GM18951 (cell line): Measurements from ENCODE around the gene LRRC37A.
"Not testable (repeated sequence)": the region's sequence is repeated elsewhere in the genome, so short reads cannot be mapped to it uniquely, and the experiment has no call there.

ENCODE experiments used
- POLR2A ChIP-seq: IDR thresholded peaks from 4 replicates; pipeline ENCODE4 v1.6.1; 2011; ENCODE audit warnings: mild to moderate bottlenecking; ENCODE audit not compliant: insufficient read length, insufficient read depth; ENCODE audit errors: extremely low read depth
- in situ Hi-C: fragments of 300-500 bp; cut with MboI; formaldehyde crosslinking; loops from one replicate; pipeline ENCODE4 v1.12.0; 2022; ENCODE audit warnings: low sequenced_read_pairs, mixed read lengths, inconsistent platforms; ENCODE audit not compliant: unreplicated experiment

LRRC37A gene

DNA sequence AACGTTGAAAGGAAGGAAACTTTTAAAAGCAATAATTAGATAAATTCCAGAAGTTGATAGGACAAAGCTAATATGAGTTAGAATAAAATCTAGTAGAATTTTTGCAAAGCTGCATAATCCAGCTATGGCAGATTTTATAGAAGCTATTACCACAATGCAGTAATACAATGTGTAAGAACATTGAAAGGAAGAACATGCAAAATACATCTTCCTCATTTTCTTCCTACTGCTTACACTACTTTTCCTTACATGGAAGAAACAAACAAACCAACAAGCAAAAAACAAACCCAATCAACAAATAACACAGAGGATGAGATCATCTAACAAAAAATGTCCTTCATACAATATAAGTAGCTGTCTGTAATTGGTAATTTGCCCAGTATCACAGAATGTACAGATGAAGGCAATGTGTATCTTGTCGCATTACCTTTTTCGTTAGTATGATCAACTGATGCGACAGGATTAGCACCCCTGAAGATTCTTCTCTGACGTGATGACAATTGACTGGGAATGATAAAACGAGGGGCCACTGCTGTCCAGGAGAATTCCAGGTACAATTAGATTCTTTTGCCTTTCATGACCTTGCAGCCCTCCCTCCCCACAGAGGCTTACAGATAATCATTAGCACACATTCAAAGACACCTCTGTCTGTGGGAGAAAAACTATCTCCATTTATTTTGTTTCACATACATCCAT, 21.2 kb upstream of the LRRC37A start:
- in situ Hi-C loops = loop anchor here (25.0 kb wide), 1 partner anchor 89 kb away; the partner anchor contains the start of gene ARL17B

DNA sequence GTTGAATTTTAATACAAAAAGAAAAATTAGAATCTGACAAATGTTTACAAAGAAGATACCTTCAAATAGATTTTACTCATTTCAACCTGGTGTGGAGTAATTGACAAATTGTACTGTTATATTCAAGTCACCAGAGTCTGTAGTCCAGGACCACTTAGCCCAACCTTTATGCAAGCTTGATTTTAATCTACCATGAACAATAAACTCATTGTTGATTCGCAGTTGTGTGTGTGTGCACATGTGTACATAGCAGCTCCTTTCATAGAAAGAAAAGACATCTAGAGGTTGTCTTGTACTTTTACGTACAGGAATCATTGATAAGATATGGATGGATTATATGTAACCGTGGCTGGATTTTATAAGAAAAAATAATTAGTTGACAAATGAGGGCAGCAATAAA, 20.7 kb upstream of the LRRC37A start:
- in situ Hi-C loops = loop anchor here (25.0 kb wide), 1 partner anchor 88 kb away; the partner anchor contains the start of gene ARL17B
- TF ChIP-seq POLR2A = no peak

More for the DNA sequence above, 21.2 kb upstream of the LRRC37A start:
- TF ChIP-seq POLR2A = no peak

DNA sequence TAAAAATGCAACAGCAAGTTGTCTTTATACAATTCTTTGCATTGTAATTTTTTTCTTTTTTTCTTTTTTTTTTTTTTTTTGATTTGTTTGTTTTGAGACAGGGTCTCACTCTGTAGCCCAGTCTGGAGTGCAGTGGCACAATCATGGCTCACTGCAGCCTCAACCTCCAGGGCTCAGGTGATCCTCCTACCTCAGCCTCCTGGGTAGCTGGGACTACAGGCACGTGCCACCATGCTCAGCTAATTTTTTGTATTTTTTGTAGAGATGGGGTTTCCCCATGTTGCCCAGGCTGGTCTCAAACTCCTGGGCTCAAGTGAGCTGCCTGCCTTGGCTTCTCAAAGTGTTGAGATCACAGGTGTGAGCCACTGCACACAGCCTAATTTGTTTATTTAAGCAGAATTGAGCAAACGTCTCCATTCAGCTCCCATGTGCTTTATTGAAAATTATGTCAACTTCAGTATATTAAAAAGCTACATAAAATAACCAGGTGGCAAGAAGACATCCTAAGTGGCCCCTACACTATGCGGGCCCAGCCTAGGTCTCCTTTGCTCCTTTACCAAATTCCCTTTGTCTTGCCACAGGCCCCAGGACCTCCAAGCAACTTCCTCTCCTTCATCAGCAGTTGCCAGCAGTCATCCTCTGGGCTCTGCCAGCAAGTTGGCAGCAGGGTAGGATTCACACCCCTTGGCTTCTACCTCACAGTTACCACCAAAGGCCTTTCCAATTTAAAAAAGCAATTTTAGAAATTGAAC, 18.0 kb upstream of the LRRC37A start:
- in situ Hi-C loops = not testable (repeated sequence)

DNA sequence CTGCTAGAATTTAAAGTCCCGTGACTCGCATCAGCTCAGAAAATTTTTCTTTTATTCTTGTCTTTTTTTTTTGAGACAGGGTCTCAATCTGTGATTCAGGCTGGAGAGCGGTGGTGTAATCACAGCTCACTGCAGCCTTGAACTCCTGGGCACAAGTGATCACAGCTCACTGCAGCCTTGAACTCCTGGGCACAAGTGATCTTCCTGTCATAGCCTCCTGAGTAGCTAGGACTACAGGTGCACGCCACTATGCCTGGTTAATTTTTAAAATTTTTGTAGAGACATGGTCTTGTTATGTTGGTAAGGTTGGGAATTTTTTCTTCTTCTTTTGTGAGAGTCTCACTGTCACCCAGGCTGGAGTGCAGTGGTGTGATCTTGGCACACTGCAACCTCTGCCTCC, 13.6 kb upstream of the LRRC37A start:
- in situ Hi-C loops = not testable (repeated sequence)

DNA sequence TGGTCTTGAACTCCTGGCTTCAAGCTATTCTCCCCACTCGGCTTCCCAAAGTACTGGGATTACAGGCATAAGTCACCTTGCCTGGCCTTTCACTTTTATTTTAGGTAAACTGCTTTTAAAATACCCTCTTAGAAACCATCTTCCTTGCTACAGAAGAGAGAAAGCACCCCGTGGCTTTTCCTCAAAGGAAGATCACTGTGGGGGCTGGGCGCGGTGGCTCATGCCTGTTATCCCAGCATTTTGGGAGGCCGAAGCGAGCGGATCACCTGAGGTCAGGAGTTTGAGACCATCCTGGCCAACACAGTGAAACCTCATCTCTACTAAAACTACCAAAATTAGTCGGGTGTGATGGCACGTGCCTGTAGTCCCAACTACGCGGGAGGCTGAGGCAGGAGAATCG, 12.3 kb upstream of the LRRC37A start:
- in situ Hi-C loops = not testable (repeated sequence)

DNA sequence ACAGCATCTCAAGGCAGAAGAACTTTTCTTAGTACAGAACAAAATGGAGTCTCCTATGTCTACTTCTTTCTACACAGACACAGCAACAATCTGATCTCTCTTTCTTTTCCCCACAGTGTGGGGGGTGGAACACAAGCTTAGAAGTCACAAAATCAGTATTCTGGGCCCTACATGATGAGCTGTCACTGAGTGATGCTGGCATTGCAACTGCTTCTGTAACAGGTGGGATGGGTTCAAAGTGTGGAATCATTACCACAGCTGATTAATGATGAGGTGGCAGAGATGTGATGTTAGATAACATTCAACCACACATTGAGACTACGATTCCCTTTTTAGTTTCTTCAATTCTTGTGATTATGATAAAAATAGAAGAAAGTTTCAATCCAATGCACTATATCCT, 10.5 kb upstream of the LRRC37A start:
- in situ Hi-C loops = not testable (repeated sequence)

DNA sequence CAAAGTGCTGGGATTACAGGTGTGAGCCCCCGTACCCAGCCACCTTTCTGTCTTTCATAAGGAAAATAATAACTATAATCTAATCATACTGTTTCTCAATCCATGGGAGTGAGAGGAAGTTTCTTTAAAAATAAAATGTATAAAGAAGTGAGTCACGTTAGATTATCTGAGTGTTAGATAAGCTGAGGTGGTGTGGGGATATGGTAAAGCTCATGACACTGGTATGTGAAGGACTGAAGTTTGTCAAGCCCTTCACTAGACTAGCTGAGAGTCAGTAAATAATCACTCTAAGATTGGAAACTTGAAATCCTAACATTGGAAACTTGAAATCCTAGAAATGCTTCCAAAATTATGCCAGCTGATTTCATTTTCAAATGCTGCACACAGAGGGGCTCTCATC, 9.4 kb upstream of the LRRC37A start:
- in situ Hi-C loops = not testable (repeated sequence)

DNA sequence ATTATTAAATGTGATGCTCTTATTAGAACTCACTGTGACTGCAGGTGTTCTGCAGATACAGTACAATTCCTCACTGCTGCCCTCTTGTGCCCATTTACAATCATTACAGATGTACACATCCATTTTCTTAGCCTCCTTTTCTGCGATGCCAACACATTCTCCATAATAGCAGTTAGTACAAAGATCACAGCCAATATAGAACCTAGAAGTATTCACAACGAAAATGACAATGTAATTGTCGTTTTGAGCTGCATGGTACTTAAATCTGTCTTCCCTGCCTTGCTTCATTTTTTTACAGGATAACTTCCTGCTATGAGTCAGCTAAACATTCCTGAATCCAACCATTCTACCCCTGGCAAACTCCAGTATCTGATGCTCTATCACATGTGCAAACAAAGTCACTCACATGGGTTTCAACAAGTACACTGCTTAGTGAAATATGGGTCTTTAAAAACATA, 8.1 kb upstream of the LRRC37A start:
- in situ Hi-C loops = not testable (repeated sequence)

DNA sequence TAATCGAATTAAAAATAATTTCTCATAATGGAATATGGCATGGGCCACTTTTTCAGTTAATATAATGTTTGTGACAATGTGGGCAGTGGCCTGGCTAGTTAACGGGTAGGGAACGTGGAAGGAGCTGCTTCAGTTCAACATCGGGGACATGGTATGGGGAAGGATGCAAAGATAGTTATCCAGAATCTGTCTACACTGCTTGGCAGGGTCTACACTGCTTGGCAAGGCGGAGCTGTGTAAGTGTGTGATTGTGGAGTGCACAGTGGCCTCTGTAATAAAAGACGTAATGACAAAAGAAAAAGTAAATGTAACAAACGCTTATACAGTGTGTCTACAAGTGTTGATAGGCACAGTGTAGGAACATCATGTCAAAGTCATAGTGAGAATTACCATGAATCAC, 7.3 kb upstream of the LRRC37A start:
- in situ Hi-C loops = not testable (repeated sequence)

DNA sequence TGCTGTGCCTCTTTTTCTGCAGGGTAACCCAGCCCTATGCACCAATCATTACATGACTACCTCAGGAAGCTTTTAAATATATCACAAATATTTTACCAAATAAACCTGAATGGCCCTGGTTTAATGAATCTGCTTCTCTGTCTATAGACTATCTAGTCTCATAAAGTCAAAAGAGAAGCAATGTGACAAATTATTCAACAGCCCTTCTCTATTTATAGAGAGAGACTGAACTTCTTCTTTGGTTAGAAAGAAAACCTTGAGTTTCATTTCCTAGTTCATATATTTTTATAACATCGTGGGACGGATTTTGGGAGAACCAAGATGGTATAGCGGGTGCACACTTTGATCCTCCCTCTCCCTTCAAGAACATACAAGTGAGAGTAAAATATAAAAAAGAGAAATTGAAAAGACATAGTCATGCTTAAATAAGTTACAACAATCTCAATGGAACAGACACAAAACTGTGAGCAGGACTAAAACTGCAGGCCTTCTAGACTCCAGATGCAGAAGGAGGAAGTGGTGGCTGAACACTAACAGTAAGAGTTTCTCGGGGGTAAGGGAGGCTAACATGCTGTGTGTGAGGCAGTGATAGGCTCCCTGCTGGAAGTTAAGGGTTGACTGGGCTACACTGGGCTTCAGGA, 3.9 kb upstream of the LRRC37A start:
- in situ Hi-C loops = not testable (repeated sequence)

DNA sequence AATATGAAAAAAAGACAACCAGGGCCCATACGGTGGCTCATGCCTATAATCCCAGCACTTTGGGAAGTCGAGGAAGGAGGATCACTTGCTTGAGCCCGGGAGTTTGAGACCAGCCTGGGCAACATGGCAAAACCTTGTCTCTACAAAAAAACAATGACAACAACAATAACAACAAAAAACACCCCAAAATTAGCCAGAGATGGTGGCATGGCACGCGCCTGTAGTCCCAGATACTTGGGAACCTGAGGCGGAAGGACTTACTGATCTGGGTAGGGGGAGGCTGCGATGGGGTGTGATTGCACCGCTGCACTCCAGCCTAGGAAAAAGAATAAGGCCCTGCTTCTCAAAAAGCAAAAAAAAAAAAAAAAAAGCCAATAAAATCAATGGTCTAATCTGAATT, 3.3 kb upstream of the LRRC37A start:
- in situ Hi-C loops = not testable (repeated sequence)

DNA sequence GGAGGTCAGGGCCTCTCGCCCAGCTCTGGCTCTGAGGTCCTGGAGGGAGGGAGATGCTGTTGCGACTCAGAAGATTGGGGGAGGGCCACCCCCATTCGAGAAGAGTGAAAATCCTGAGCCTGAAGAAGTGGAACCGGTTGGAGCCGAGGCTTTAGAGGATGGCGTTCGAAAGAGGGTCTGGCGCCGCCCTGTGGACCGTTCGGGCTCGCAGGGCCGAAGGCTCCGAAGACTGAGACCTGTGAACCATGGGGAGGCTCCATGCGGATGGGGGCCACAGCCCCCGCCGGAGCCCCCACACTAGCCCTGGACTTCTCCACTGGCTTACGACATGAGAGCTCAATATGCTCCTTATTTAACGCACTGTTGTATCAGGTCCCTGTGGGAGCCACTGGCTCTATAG, 46.3 kb downstream of the LRRC37A start:
- in situ Hi-C loops = not testable (repeated sequence)

DNA sequence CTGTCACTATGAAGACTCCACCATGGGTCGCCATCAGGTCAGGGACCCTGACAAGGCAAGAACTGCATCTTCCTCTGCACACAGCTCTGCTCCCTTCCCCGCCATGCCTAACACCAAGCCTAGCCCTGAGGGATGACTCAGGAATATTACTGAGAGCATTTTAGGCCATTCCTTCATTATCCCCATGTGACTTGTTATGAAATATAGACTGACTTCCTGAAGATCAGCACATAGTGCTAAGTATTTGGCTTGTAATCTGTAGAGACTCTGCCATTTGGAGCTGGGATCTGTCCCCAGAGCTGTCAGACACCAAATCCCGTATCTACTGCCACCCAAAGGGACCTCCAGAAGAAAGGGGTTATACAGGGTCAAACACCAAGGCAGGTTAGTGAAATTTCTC, 47.2 kb downstream of the LRRC37A start:
- in situ Hi-C loops = not testable (repeated sequence)

DNA sequence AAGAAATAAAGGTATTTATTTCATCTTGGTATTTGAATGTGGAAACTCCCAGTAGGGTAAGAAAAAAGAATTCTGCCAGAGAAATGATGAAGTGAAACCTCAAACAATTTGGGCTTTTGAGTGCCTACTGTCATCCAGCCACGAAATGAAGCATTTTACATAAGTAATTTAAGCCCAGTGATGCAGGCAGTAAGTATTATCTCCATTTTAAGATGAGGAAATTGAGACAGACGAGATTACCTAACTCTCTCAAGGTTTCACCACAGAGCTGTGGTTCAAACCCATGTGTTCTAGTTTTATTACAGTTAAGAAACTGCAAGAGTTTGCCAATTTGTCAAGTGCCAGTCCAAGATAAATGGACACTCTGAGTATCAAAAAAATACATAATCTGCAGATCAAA, 53.4 kb downstream of the LRRC37A start:
- in situ Hi-C loops = not testable (repeated sequence)

DNA sequence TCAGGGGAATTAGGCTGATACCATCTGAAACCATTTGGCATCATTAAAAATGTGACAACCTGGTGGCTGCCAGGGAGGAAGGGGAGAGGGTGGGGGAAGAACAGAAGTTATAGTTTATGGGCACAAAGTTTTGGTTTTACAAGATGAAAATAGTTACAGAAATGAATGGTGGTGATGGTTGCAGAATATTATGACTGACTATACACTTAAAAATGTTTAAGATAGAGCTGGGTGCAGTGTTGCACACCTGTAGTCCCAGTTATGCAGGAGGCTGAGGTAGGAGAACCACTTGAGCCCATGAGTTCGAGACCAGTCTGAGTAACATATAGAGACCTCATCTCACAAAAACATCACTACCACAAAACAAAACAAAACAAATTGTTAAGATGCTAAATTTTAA, 54.1 kb downstream of the LRRC37A start:
- in situ Hi-C loops = not testable (repeated sequence)

DNA sequence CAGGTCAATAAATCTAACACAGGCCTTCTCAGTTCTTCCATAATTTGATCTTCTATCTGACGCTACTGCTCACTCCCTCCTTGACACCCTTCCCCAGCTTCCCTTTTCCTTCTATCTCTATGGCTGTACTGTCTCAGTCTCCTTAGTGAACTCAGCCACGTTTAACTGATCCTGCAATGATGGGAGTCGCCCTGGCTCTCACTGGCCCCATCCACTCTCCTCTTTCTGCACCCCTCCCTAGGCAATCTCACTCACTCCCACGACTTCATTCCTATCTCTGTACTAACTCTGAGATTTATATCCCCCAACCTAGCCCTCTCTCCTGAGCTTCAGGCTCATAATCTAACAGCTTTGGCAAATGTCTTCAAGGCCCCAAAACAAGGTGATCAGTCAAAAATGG, 58.9 kb downstream of the LRRC37A start:
- in situ Hi-C loops = loop anchor here (25.0 kb wide), 1 partner anchor 92 kb away; no protein-coding TSS in a partner anchor

DNA sequence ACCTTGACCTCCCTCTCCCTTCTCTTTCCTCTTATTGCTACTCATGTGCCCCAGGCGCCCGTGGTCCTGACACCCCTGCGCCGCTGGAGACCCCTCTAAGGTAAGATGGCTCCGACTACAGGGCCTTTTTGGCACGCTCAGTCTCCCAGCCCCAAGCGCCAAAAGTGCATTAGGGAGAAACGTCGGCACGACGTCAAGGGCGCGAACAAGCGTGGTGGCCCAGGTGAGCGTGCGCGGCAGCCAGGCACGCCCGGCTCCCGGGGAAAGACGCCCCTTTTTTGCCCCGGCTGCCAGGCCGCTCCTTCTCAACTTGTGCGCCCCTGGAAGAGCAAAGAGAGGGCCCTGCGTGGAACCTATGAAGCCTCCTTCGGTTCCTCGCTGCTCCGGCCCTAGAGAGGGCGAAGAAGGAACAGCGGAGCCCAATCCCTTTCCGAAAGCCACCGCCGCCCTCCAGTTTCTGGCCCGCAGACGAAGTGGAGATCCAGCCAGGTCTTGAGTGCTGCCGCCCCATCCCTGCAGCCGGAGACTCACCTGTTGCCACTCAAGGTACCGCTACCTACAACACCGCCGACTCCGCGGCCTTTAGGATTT, 66.3 kb downstream of the LRRC37A start:
- in situ Hi-C loops = loop anchor here (25.0 kb wide), 1 partner anchor 99 kb away; no protein-coding TSS in a partner anchor

DNA sequence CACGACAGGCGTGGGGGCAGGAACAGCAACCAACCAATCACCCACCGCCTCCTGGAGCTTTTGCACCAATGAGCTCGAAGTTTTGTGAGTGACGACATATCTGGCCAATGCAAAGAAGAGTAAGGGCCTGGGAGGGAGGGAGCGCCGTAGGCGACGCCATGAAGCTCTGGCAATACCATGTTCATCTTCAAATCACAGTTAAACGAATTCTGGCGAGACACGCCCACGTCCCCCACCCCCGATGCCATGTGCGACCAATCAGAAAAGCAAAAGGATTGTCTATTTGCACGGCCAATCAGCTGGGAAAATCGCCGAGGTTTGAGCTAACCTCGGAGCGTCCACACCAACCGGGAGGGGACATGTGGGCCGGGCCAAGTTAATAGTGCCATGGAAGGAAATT, 66.8 kb downstream of the LRRC37A start, which contains the start of gene ARL17B:
TSS of gene ARL17B (minus strand) at position 12 of the 400 bp plus-strand sequence. CDS start 3,369 bp downstream, outside the sequence.
- in situ Hi-C loops = loop anchor here (25.0 kb wide), 1 partner anchor 99 kb away; no protein-coding TSS in a partner anchor

DNA sequence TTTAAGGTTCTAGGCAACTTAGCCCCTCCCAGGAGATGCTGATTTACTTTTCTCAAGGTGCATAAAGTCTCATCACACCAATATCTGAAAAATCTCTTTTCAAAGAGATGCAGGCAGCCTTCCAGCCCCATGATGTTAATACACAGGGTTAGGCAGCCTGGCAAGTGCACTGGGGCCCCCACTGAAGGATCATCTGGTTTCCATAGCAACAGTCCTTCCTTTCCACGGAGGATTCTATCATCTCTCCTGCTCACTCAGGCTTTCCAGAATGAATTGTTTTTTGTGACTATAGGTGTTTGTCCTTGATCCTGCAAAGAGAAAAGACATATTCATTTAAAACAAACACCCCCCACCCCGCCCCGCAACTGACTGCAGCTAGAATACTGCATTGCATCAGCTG, 72.6 kb downstream of the LRRC37A start:
- in situ Hi-C loops = loop anchor here (25.0 kb wide), 1 partner anchor 105 kb away; no protein-coding TSS in a partner anchor
